Non-pigmented ciliary epithelial cell (primary cell): ENCODE data around the gene ARHGEF9.
"Not testable (repeated sequence)": the region's sequence is repeated elsewhere in the genome, so short reads cannot be mapped to it uniquely, and the experiment has no call there.

Source experiments
- DNase-seq: peaks from one replicate; pipeline ENCODE4 v3.0.0-alpha.2; 2010; ENCODE audit warnings: low read depth

ARHGEF9 gene

GRCh38 chrX:63657821-63658220, 127.2 kb downstream of the ARHGEF9 start:
- DNase-seq = peak; percentile 60

DNA sequence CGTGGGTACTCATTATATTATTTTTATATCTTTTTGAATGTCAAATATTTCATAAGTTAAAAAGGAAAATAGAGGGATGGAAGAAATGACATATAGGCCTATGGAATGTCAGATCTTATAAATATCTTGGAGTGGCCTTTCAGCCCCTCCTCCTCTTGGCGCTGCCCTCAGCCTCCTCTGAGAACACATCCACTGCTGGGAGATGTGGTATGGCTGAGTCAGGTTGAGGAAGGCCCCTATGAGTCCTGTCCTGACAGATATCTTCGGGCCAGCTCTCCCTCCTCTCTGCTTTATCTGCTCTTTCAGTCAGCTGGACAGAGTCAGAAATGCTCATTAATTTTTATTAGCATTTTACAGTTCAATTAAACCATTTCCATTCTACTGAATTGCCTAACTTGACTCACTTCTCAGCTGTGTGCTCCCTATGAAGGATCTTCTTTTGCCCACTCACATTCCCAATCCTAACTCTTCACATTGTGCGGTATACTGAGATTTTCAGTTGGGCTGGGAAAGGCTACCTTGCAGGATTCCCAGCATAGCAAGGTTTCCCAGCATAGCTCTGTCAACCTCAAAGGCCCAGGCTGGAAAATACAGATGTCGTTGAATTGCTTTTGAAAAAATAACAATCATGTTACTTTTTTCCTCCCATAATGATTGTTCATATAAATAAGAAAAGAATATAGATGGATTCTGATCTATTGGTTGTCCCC, 128.0 kb downstream of the ARHGEF9 start:
- DNase-seq = peak; percentile 55

DNA sequence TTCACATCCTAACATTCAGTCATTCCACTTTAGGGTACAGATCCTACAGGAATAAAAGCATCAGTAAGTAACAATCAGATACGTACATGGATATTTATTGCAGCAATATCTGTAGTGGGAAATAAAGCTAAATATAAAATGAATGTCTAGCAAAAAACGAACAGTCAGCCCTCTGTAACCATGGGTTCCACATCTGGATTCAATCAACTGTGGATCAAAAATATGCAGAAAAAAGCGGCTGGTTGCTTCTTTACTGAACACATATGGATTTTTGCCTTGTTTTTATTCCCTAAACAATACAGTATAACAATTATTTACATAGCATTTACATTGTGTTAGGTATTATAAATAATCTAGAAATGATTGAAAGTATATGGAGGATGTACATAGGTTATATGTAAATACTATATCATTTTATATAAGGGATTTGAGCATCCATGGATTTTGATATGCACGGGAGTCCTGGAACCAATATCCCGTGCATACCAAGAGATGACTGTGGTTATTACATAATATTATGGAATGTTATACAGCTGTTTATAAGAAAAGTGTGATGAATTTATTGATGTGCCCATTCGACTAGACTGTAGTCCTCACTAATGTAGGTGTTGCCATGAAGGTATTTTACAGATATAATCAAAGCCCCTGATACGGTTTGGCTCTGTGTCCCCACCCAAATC, 132.8 kb downstream of the ARHGEF9 start:
- no peak for DNase-seq

DNA sequence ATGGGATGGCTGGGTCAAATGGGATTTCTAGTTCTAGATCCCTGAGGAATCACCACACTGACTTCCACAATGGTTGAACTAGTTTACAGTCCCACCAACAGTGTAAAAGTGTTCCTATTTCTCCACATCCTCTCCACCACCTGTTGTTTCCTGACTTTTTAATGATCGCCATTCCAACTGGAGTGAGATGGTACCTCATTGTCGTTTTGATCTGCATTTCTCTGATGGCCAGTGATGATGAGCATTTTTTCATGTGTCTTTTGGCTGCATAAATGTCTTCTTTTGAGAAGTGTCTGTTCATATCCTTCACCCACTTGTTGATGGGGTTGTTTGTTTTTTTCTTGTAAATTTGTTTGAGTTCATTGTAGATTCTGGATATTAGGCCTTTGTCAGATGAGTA, 139.3 kb downstream of the ARHGEF9 start:
- DNase-seq = not testable (repeated sequence)

GRCh38 chrX:63635750-63636149, 149.3 kb downstream of the ARHGEF9 start:
- DNase-seq = no peak

- no peak for DNase-seq
Measured at GRCh38 chrX:63613531-63614028, 171.4 kb downstream of the ARHGEF9 start.

- DNase-seq = no peak
Measured at GRCh38 chrX:63585936-63586335, 199.1 kb downstream of the ARHGEF9 start.
